Measurements from ENCODE around the gene TAMALIN. TPM values are rescaled to one million over a fixed set of nuclear protein-coding genes. Genes with fewer than 3 reads are reported as not detected.

Gene TAMALIN
- total and polyA plus RNA-seq, 2 experiments from 2014 or later, result 0.34 to 3.0 TPM

GRCh38 chr12:52058631-52059361 is 52.0 kb downstream of the TAMALIN start (continued):
- no peak for TF ChIP-seq CTCF (conservative IDR thresholded peaks at IDR 0.05; ENCODE audit: low read depth in 2 of 2)
- no peak for TF ChIP-seq ZNF114 (CRISPR knock-in tag; IDR thresholded peaks at IDR 0.05)
- no peak for TF ChIP-seq JUNB (IDR thresholded peaks at IDR 0.05; ENCODE audit: unreplicated experiment)
- no peak for TF ChIP-seq NANOG (IDR thresholded peaks at IDR 0.05; ENCODE audit: borderline replicate concordance)
- TF ChIP-seq REST (IDR thresholded peaks at IDR 0.05; ENCODE audit: unreplicated experiment), result no peak
- no peak for TF ChIP-seq STAT1 (IDR thresholded peaks at IDR 0.05; ENCODE audit: unreplicated experiment)
- no peak for TF ChIP-seq ETS1 (IDR thresholded peaks at IDR 0.05)

GRCh38 chr12:52059582-52060497 is 53.1 kb downstream of the TAMALIN start:
- Mint-ChIP-seq H3K27me3 (ENCODE audit: insufficient read depth, low read depth, poor library complexity) (peaks cover 12% of the 10 kb centered on the region), H3K4me3 (no peak overlapping the region), H3K4me1 (peaks cover 2% of the 10 kb centered on the region; the same call in 1 of the 3 replicates), H3K9me3 (no peaks in the 10 kb centered on the region), H3K36me3 (ENCODE audit: low read depth) (peaks cover 10% of the 10 kb centered on the region), H3K27ac (no peak overlapping the region)
- H3K27ac ChIP-seq (ENCODE audit: low read depth), result no peak overlapping the region
- H3K27me3 ChIP-seq (ENCODE audit: insufficient read depth), result no peaks in the 10 kb centered on the region
- H3K4me3 ChIP-seq, result no peak overlapping the region
- H4K20me1 ChIP-seq (replicated peaks; ENCODE audit: insufficient read depth), result no peaks in the 10 kb centered on the region
- H3K36me3 ChIP-seq (ENCODE audit: insufficient read depth), result no peaks in the 10 kb centered on the region
- ATAC-seq (no peak), DNase-seq (ENCODE audit: low spot score) (no peak)
- no peaks in the 10 kb centered on the region for H3F3A ChIP-seq (replicated peaks; ENCODE audit: low read depth)
- no peaks in the 10 kb centered on the region for H3K9me2 ChIP-seq (ENCODE audit: insufficient read depth)
- no peaks in the 10 kb centered on the region for H3K79me2 ChIP-seq (replicated peaks; ENCODE audit: insufficient read depth)
- no peak overlapping the region for H3K4me2 ChIP-seq
- H3K4me1 ChIP-seq (ENCODE audit: insufficient read depth), result no peaks in the 10 kb centered on the region
- no peak overlapping the region for H2AFZ ChIP-seq
- TF ChIP-seq POLR2AphosphoS5 (IDR thresholded peaks at IDR 0.05; ENCODE audit: low read depth) (no peak), ZNF462 (CRISPR knock-in tag; IDR thresholded peaks at IDR 0.05) (no peak), CREB1 (CRISPR knock-in tag; IDR thresholded peaks at IDR 0.05; ENCODE audit: low read depth) (no peak), ZNF114 (CRISPR knock-in tag; IDR thresholded peaks at IDR 0.05) (no peak)
